Glutamatergic neuron (in vitro differentiated cells): ENCODE results near the gene SLC38A7. TPM values are rescaled to one million over a fixed set of nuclear protein-coding genes. Genes with fewer than 3 reads are reported as not detected.

Experiments
- DNase-seq: peaks from one replicate; pipeline ENCODE4 v3.0.0; 2022
- H3K27ac Mint-ChIP-seq: one replicate; pipeline ENCODE4 v1.8.0; 2020; ENCODE audit warnings: mild to moderate bottlenecking, mixed read lengths, inconsistent platforms; ENCODE audit not compliant: unreplicated experiment
- H3K27me3 Mint-ChIP-seq: one replicate; pipeline ENCODE4 v1.8.0; 2020; ENCODE audit warnings: mild to moderate bottlenecking, moderate library complexity, mixed read lengths, inconsistent platforms; ENCODE audit not compliant: unreplicated experiment
- H3K36me3 Mint-ChIP-seq: one replicate; pipeline ENCODE4 v1.8.0; 2020; ENCODE audit warnings: mild to moderate bottlenecking, mixed read lengths, inconsistent platforms; ENCODE audit not compliant: unreplicated experiment
- H3K4me1 Mint-ChIP-seq: one replicate; pipeline ENCODE4 v1.8.0; 2020; ENCODE audit warnings: mild to moderate bottlenecking, low read depth, mixed read lengths, inconsistent platforms; ENCODE audit not compliant: unreplicated experiment
- H3K4me3 Mint-ChIP-seq: one replicate; pipeline ENCODE4 v1.8.0; 2020; ENCODE audit warnings: mild to moderate bottlenecking, mixed read lengths, inconsistent platforms; ENCODE audit not compliant: unreplicated experiment
- H3K9me3 Mint-ChIP-seq: one replicate; pipeline ENCODE4 v1.8.0; 2020; ENCODE audit warnings: mild to moderate bottlenecking, moderate library complexity, mixed read lengths, inconsistent platforms; ENCODE audit not compliant: unreplicated experiment
- CTCF ChIP-seq: fragments of 200-600 bp; sonication (generic); IDR thresholded peaks from one replicate; pipeline ENCODE4 v1.5.0; 2021; ENCODE audit not compliant: partially characterized antibody, unreplicated experiment
- total RNA-seq: library from RNA; stranded (reverse); fragmentation: NEBNext Ultra II Directional; extraction: Animal tissue kit (Norgen Biotek cat#: 25700); gene quantifications from one replicate; pipeline ENCODE4 v1.2.1, GENCODE V29; 2021; ENCODE audit not compliant: unreplicated experiment

Gene SLC38A7
- total RNA-seq, 1 donor from 2014 or later = 52.9 TPM

- Mint-ChIP-seq H3K4me3 (no peak overlapping the region), H3K36me3 (no peaks in the 10 kb centered on the region), H3K9me3 (peaks cover 13% of the 10 kb centered on the region), H3K27me3 (peaks cover 10% of the 10 kb centered on the region), H3K27ac (no peak overlapping the region), H3K4me1 (peaks cover 4% of the 10 kb centered on the region)
- no peak for TF ChIP-seq CTCF
- no peak for DNase-seq
Measured at GRCh38 chr16:58634265-58634802, 50.2 kb downstream of the SLC38A7 start.

GRCh38 chr16:58629733-58630640 lies 54.6 kb downstream of the SLC38A7 start, which contains the start of gene CNOT1:
Gene CNOT1, minus strand, starts transcription at chr16:58629826. Its CDS starts 30,489 bp downstream, at chr16:58599337.
- peaks cover 13% of the 10 kb centered on the region for H3K9me3 Mint-ChIP-seq
- H3K4me3 Mint-ChIP-seq = peak within 1 kb of the TSS; percentile 98
- H3K27ac Mint-ChIP-seq = peak within 1 kb of the TSS; percentile 98
- peak; percentile 98 for DNase-seq
- TF ChIP-seq CTCF = no peak
- H3K36me3 Mint-ChIP-seq = no peaks in the 10 kb centered on the region
- H3K27me3 Mint-ChIP-seq = peaks cover 11% of the 10 kb centered on the region
- peaks cover 5% of the 10 kb centered on the region for H3K4me1 Mint-ChIP-seq

- peaks cover 5% of the 10 kb centered on the region for H3K4me1 Mint-ChIP-seq
- DNase-seq = peak; percentile 32
- no peak for TF ChIP-seq CTCF
- peaks cover 11% of the 10 kb centered on the region for H3K27me3 Mint-ChIP-seq
- peak overlapping the region; percentile 98 for H3K4me3 Mint-ChIP-seq
- peaks cover 13% of the 10 kb centered on the region for H3K9me3 Mint-ChIP-seq
- H3K27ac Mint-ChIP-seq = peak overlapping the region; percentile 98
- H3K36me3 Mint-ChIP-seq = no peaks in the 10 kb centered on the region
Measured at GRCh38 chr16:58628845-58629732, 55.5 kb downstream of the SLC38A7 start.

- no peak for TF ChIP-seq CTCF
- Mint-ChIP-seq H3K27ac (no peak overlapping the region), H3K36me3 (no peaks in the 10 kb centered on the region), H3K4me1 (peaks cover 5% of the 10 kb centered on the region), H3K27me3 (no peaks in the 10 kb centered on the region), H3K9me3 (no peaks in the 10 kb centered on the region), H3K4me3 (no peak overlapping the region)
- no peak for DNase-seq
Measured at GRCh38 chr16:58624209-58624608, 60.4 kb downstream of the SLC38A7 start.
